NCI-H82 treated with DMSO at 0.1 percent for 48 hours (cell line): ENCODE data around the gene AACS.
"Not testable (repeated sequence)": the region's sequence is repeated elsewhere in the genome, so short reads cannot be mapped to it uniquely, and the experiment has no call there.

ENCODE experiments used
- DNase-seq: peaks from one replicate; lab custom pipeline; 2025; ENCODE audit not compliant: unreplicated experiment; lab: John Stamatoyannopoulos, UW

AACS gene, protein sequence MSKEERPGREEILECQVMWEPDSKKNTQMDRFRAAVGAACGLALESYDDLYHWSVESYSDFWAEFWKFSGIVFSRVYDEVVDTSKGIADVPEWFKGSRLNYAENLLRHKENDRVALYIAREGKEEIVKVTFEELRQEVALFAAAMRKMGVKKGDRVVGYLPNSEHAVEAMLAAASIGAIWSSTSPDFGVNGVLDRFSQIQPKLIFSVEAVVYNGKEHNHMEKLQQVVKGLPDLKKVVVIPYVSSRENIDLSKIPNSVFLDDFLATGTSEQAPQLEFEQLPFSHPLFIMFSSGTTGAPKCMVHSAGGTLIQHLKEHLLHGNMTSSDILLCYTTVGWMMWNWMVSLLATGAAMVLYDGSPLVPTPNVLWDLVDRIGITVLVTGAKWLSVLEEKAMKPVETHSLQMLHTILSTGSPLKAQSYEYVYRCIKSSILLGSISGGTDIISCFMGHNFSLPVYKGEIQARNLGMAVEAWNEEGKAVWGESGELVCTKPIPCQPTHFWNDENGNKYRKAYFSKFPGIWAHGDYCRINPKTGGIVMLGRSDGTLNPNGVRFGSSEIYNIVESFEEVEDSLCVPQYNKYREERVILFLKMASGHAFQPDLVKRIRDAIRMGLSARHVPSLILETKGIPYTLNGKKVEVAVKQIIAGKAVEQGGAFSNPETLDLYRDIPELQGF

DNA sequence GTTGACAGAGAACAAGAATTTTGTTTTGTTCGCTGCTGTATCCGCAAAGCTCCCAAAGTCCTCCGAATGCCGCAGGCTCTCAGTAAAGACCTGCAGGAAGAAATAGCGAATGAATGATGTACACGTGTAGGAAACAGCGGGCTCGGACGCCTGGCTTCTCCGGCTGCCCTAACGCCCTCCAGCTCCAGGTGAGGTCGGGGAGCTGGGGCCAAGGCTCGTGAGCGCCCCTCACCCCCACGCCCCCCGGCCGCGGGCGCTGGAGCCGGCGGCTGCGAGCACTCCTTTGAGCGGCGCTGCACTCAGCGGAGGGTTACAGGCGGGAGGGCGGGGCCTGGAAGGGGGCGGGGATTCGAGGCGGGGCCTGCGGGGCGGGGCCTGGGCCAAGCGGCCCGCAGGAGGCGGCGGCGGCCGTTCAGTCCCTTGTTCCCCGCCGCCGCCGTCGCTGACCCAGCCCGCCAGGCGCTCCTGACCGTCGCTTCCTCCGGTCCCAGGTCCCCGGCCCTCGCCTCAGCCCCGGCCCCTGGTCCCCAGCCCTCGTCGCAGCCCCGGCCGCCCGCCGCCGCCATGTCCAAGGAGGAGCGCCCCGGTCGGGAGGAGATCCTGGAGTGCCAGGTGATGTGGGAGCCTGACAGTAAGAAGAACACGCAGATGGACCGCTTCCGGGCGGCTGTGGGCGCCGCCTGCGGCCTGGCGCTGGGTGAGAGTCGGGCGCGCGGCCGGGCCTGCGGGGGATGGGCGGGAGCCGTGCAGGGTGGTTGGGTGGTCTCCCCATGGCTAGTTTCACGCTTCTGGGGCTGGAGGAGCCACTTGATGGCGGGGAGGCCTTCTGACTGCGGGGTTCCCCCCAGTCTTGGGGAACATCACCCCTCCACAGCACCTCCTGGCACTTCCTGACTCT is at the start of gene AACS:
Gene AACS (plus strand): TSS at position 415 of the 898 bp plus-strand sequence. CDS start 150 bp downstream, at position 565.
- peak; percentile 59 for DNase-seq

DNA sequence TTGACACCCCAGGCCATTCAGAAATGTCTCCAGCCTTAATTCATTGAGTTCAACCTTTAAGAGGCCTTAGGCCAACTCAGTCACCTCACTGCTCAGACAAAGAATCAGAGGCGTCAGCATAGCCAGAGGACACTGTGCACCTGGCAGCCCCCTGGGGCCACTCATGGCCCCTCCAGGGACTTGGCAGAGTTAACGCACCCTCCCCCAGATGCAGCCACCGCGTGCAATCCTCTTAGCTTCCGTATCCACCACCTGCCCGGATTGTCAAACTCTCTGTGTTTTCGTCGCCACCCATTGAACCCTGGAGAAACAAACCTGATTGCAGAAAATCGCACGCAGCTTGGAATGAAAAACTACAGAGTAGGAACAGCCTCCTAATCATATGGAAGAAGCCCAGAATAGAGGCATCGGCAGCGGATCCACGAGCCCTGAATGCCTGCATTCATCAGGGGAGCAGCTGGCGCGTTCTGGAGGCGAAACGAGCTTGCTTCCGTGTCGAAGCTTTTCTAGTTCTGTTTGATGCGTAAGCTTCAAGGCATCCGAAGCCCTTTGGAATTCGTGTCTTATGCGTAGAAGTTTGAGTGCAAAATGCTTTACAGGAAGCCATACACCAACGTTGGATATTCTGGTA is 49.4 kb upstream of the AACS start:
- DNase-seq = no peak

DNA sequence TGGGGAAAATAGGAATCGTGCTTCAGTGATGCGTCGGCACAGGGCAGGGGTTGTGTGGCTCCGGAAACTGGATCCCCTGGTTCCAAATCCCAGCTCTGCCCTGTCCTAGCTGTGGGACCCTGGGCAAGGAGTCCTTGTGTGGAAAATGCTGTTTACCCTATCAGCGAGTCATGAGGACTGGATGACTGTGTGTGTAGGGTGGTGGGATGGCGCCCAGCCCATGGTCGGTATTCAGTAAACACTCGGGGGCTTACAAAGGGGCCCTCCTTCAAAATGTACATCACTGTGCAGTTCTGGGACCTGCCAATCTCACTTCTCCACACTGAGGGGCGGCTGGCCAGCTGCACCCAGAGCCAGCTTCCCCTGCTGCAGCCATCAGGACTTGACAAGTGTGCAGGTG is 47.4 kb upstream of the AACS start:
- no peak for DNase-seq

DNA sequence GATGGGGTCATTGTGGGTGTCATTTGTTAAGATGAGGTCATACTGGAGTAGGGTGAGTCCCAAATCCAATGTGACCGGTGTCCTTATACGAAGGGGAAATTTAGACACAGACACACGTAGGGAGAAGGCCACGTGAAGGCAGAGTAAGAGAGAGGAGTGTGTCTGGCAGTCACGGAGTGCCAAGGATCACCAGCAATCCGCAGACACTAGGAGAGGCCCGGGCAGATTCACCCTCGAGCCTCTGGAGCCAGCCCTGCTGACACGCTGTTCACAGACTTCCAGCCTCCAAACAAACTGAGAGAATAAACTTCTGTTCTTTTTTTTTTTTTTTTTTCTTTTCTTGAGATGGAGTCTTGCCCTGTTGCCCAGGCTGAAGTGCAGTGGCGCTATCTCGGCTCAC is 46.9 kb upstream of the AACS start:
- no peak for DNase-seq

DNA sequence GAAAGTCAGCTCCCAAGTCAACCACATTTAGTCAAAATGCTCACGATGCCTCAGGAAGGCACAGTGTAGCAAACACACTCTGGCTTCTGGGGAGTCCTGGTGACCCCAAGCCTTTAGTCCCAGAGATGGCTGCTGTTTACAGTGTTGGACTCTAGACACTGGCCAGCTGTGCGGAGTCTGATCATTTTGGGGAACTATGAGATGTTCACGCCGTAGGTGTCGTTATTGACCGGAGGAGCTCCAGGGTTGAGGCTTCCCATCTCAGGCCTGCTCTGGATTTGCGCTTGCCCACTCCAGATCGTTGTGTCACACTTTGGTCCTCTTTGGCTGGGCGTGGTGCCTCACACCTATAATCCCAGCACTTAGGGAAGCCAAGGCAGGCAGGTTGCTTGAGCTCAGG is 44.1 kb upstream of the AACS start:
- no peak for DNase-seq

DNA sequence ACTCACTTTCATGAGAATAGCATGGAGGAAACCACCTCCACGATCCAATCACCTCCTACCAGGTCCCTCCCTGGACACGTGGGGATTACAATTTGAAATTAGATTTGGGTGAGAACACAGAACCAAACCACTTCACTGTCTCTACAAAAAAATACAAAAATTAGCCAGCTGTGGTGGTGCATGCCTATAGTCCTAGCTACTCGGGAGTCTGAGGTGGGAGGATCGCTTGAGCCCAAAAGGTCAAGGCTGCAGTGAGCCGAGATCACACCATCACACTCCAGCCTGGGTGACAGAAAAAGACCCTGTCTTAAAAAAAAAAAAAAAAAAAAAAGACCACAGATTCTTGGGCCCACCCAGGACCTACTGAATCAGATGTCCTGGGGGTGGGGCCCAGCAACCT is 43.5 kb upstream of the AACS start:
- DNase-seq = no peak

DNA sequence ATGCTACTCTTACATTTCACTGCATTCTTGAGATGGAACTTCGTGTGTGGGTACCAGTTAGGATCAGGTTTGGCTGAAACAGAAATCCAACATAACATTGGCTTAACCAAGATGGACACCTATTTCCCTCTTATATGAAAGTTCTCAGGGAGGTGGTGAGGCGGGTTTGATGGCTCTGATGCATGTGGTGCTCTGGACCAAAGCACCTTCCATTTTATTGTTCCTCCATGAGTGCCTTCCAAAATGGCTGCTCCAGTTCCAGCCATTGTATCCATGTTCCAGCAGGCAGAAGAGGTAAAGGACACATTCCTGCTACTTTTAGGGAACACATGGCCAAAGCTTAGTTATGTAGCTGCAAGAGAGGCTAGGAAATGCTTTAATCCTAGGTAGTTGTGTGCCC is 42.2 kb upstream of the AACS start:
- no peak for DNase-seq

DNA sequence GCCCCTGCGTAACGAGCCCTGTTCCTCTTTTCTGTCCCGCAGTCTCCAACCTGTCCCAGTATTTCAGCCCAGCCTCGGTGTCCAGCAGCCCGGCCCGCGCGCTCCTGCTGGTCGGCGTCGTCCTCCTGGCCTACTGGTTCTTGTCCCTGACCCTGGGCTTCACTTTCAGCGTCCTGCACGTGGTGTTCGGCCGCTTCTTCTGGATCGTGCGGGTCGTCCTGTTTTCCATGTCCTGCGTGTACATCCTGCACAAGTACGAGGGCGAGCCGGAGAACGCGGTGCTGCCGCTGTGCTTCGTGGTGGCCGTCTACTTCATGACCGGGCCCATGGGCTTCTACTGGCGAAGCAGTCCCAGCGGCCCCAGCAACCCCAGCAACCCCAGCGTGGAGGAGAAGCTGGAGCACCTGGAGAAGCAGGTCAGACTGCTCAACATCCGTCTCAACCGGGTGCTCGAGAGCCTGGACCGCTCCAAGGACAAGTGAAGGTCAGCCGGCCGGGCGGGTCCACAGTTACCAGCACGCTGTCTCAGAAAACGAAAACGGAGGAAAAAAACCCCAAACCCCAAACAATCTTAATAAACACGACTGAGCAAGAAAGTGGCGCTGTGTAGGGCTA is 40.2 kb upstream of the AACS start:
- no peak for DNase-seq

DNA sequence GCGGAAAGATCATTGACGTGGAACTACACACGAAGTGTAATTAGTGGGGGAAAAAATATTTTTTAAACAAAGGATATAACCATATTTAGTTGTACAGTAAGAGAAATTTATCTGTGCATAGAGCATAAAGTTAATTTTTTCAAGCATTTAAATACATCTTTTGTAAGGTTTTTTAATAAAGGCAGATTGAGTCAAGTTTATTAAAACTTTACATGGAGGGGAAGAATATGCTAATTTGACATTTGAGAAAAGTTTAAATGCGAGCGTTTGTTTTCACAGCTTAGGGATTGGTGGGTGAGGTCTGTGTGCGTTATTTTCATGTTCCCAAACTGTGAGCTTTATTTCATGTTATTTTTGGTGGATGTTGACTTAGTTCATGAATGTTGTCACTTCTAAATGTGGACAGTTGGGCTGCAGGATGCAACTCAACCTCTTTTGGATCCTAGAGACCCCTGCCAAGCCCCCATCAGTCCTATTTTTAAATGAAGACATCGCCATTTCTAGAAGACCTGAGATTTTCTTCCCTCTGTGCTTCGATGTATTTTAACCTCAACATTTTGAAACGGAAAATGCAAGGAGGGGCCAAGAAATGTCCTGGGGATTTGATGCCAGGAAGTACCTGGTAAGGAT is 39.5 kb upstream of the AACS start:
- no peak for DNase-seq

DNA sequence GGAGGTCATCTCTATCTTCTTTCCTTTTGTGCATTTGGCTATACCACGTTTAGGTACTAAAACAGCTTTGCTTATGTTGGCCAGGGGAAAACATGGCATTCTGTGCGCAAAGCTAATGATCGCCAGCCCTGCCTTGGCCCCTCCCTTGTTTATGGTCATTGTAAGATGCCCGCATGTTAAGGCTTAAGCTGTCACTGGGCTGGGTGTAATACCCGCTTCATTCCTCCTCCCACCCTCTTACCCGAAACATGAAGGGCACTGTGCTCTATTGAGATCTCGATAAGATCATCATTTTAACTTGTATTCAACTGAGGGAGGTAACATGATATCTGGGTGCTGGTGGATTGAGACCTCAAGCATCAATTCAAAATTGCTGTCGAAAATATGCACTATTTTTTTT is 37.1 kb upstream of the AACS start:
- DNase-seq = no peak

DNA sequence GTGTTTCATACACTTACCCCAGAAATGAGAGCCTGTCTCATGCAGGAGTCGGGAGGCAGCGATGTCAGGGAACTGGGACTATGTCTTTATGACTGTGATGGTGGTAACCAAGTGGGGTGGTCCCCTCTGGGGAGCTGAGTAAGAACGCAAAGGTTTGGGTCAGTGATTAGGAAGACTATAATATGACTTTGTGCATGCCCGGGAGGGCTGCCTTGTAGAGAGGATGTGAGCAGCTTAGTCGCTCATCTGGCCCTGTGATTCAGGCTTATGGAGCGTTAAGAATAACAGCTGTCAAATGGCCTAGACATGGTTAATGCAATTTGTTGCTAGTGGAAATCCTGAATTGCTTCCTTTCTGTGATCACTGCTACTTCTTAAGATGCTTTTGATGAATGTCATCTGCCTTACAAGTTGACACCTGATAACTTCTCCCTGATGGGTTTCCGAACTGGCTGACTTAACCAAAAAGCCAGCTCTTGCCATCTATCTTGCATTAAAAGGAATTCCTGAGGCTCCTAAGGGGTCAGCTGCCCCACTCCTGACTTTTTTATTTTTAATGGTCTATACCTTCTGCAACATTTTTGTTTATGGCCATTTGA is 35.4 kb upstream of the AACS start:
- DNase-seq = peak; percentile 81

DNA sequence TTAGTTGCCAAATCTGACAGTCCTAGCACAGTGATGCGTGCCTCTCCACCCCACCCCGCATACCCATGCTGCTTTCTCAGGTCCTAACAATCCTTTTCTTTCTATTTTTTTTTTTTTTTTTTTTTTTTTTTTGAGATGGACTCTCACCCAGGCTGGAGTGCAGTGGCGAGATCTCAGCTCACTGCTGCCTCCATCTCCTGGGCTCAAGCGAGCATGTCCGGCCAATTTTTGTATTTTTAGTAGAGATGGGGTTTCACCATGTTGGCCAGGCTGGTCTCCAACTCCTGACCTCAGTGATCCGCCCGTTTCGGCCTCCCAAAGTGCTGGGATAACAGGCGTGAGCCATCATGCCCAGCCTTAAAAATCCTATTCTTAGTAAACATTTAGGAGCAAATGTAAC is 33.8 kb upstream of the AACS start:
- not testable (repeated sequence) for DNase-seq

DNA sequence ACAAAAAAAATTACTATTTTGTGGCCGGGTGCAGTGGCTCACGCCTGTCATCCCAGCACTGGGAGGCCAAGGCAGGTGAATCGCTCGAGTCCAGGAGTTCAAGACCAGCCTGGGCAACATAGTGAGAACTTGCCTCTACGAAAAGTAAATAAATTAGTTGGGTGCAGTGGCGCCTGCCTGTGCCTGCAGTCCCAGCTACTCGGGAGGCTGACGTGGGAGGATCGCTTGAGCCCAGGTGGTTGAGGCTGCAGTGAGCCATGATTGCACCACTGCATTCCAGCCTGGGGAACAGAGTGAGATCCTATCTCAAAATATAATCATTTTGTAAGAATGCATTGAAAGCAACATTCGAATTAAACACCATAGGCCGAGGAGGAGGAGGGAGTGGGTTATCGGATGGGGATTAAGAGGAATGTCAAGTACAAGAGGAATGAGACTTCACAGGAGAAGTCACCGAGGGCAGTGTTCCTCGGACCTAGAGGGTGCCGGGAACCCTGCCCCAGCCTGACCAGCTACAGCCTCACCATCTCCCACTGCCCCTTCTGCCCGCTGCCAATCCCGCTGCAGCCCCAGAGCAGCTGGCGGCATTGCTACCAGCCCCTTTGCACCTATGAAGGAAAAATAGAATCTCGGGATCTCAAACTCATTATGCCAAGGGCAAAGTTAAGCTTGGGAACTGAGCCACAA is 32.6 kb upstream of the AACS start:
- DNase-seq = no peak

DNA sequence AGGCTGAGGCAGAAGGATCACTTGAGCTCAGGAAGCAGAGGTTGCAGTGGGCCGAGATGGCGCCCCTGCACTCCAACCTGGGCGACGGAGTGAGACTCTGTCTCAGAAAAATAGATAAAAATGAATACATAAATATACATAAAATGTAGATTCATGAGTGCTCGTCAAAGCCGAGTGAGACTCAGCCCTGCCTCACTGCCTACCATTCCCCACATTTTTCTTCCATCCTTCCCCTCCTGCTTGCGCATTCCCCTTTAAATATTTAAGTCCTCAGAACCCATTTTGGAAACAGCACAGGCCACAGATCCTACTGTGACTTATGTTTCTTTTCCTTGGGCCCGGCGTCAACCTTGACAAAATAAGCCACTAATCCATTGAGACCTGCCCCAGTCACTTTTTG is 31.9 kb upstream of the AACS start:
- no peak for DNase-seq

DNA sequence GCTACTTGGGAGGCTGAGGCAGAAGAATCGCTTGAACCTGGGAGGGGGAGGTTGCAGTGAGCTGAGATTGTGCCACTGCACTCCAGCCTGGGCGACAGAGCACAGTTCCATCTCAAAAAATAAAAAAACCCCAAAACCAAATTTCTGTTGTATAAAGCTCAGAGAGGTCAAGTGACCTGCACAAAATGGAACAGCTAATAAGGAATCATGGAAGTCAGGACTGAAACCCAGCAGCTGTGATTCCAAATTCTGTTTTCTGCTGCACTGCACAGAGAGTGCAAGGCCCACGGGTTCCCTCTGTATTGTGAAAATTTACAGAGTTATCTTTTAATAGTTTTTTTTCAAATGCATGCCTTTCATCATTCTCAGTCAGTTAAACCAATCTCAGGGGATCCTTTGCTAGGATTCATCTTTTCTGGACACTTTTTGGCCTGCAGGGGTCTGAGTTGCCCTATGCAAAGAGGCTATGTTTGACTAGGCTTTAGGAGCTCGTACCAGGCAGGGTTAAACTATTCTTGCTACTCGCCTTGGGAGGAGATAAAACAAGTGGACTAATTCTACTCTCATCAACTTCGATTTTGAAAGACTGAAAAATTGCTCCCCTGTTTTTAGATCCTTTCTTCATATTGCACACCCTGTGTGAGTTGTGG is 26.1 kb upstream of the AACS start:
- DNase-seq = no peak

DNA sequence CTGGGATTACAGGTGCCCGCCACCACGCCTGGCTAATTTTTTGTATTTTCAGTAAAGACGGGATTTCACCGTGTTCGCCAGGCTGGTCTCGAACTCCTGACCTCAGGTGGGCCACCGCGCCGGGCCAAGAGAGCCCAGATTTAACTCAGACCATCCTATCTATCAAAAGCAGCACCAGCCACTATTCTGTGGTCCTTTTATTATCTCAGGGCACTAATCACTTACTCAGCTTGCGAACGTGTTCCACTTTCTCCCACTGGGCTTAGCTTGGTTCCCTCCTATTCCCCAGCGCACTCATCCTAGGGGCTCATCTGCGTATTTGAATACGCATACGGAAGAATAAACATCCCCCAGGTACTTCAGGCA is 16.2 kb upstream of the AACS start:
- no peak for DNase-seq

DNA sequence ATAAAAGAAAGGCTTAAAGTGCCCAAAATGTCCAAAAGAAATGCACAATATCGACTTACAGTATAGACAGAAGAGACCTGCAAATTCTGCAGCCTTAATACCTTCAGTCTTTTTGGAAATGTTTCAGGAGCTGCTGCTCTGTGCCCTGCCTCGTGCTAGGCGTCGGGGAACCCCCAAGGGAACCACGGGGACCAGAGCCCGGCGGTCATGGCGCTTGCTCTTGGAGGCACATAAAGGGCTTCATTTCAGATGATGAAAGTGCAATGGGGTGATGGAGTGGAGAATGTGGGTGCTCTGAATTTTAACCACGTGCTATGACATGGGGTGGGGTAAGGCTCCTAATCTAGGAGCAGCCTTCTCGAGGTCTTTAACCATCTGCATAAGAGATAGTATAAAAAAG is 14.8 kb upstream of the AACS start:
- DNase-seq = no peak

DNA sequence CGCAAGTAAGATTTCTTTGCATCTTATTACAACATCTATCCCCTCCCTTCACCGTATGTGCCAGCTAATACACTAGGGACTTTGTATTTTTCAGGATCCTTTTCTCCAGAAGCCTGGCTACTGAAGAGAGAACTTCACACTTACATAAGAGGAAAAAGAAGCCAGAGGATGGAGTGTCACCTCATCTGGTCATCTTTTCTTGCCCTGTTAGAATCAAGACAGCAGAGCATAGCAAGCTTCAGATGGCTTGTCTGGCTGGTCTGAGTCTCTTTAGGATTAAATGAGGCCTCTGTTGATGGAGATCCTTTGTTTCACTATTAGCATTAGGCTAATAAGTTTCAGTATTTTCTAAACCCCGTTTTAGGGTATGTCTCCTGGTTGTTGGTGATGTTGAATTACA is 14.4 kb upstream of the AACS start:
- no peak for DNase-seq

DNA sequence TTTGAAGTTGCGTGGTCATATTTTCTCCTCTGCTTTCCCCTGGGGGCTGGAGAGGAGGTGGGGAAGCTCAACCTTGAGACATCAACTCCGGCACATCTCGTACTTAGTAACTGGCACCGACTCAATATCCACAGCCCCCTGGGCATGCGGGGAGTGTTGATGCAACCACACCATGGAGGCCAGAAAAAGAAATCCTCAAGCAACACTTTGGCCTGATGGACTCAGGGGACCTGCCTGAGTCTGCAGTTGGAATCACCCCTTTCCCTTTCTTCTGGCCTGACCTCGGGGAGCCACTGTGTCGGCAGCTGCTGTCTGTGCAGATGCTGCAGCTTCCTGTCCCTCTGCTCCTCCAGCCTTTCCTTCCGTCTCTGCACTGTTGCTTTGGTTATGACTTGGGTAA is 11.4 kb upstream of the AACS start:
- DNase-seq = no peak
